PC-3 (cell line): ENCODE data around the gene BABAM1. TPM values are rescaled to one million over a fixed set of nuclear protein-coding genes. Genes with fewer than 3 reads are reported as not detected.

Experiments
- ATAC-seq: fragments of 200-7000 bp; cut with Tn5 transposase; 2 replicates; pipeline ENCODE4 v1.9.1; 2020; ENCODE audit warnings: mild to moderate bottlenecking, moderate library complexity
- BruUV-seq: library from RNA; stranded (reverse); fragments of 400-500 nt; replicated peaks from 2 replicates; lab custom pipeline; 2021; lab: Mats Ljungman, UMichigan
- CTCF ChIA-PET: fragments of 300-600 bp; sonication (Branson Sonifier 250); formaldehyde crosslinking; loops from one replicate; lab custom pipeline; 2022; ENCODE audit warnings: antibody characterized with exemption; lab: Charles Lee
- POLR2A ChIA-PET: fragments of 300-600 bp; sonication (Branson Sonifier 250); formaldehyde crosslinking; loops from one replicate; lab custom pipeline; 2022; ENCODE audit warnings: antibody characterized with exemption; ENCODE audit not compliant: unreplicated experiment; lab: Charles Lee
- DNase-seq: peaks from one replicate; pipeline ENCODE4 v3.0.0-alpha.2; 2015
- H2AFZ ChIP-seq: fragments of 300-600 bp; sonication (generic); 2 replicates; pipeline ENCODE4 v1.6.0; 2016; ENCODE audit warnings: antibody characterized with exemption, low read length
- H3F3A ChIP-seq: fragments of 300-600 bp; sonication (generic); one replicate; pipeline ENCODE4 v1.6.0; 2017; ENCODE audit warnings: antibody characterized with exemption, low read length, control low read depth, mild to moderate bottlenecking; ENCODE audit not compliant: unreplicated experiment
- H3K27ac ChIP-seq: fragments of 300-600 bp; sonication (generic); 2 replicates; pipeline ENCODE4 v1.5.1; 2016; ENCODE audit warnings: mild to moderate bottlenecking, low read length
- H3K27me3 ChIP-seq: fragments of 300-600 bp; sonication (generic); 2 replicates; pipeline ENCODE4 v1.6.1; 2016; ENCODE audit warnings: low read length, mixed read lengths
- H3K36me3 ChIP-seq: fragments of 300-600 bp; sonication (generic); 2 replicates; pipeline ENCODE4 v1.6.1; 2016; ENCODE audit warnings: low read depth, mixed run types, low read length, mixed read lengths
- H3K4me1 ChIP-seq: fragments of 300-600 bp; sonication (generic); 2 replicates; pipeline ENCODE4 v1.5.1; 2016; ENCODE audit warnings: low read length; ENCODE audit not compliant: insufficient read depth
- H3K4me2 ChIP-seq: fragments of 300-600 bp; sonication (generic); 2 replicates; pipeline ENCODE4 v1.6.0; 2016; ENCODE audit warnings: low read length
- H3K4me3 ChIP-seq: fragments of 300-600 bp; sonication (generic); 2 replicates; pipeline ENCODE4 v1.5.1; 2016; ENCODE audit warnings: mild to moderate bottlenecking, low read length, mixed read lengths
- H3K79me2 ChIP-seq: fragments of 300-600 bp; sonication (generic); 2 replicates; pipeline ENCODE4 v1.6.1; 2017; ENCODE audit warnings: low read length, mixed read lengths
- H3K9ac ChIP-seq: fragments of 300-600 bp; sonication (generic); 2 replicates; pipeline ENCODE4 v1.6.0; 2016; ENCODE audit warnings: mild to moderate bottlenecking, low read length
- H3K9me2 ChIP-seq: fragments of 300-600 bp; sonication (generic); replicated peaks from 2 replicates; pipeline ENCODE4 v1.6.1; 2016; ENCODE audit warnings: mixed run types, low read length, mixed read lengths
- H3K9me3 ChIP-seq: fragments of 300-600 bp; sonication (generic); 2 replicates; pipeline ENCODE4 v1.6.1; 2016; ENCODE audit warnings: low read length, mixed read lengths
- H4K20me1 ChIP-seq: fragments of 300-600 bp; sonication (generic); 2 replicates; pipeline ENCODE4 v1.6.1; 2016; ENCODE audit warnings: low read length, mixed read lengths
- CTCF ChIP-seq: fragments of 300-600 bp; sonication (generic); conservative IDR thresholded peaks from 2 replicates; pipeline ENCODE4 v1.5.1; 2017; ENCODE audit warnings: antibody characterized with exemption, low read depth, mild to moderate bottlenecking, low read length
- EZH2 ChIP-seq: fragments of 300-600 bp; sonication (generic); IDR thresholded peaks from one replicate; pipeline ENCODE4 v1.6.1; 2017; ENCODE audit warnings: antibody characterized with exemption, mild to moderate bottlenecking, low read length; ENCODE audit not compliant: unreplicated experiment
- EZH2phosphoT487 ChIP-seq: fragments of 300-600 bp; sonication (generic); IDR thresholded peaks from 2 replicates; pipeline ENCODE4 v1.6.1; 2018; ENCODE audit warnings: mild to moderate bottlenecking, antibody characterized with exemption, low read length, borderline replicate concordance
- intact Hi-C: fragments of 100-400 bp; cut with micrococcal nuclease; formaldehyde crosslinking; loops from 2 replicates; pipeline ENCODE4 v1.9.0; 2023
- total RNA-seq: library from RNA; depleted of rRNA; stranded (reverse); fragments of >200 nt; gene quantifications from 2 replicates; pipeline ENCODE4 v1.2.3, GENCODE V29; 2014

Gene BABAM1
- total RNA-seq, 1 experiment from 2014 or later, result 196 TPM

- H2AFZ ChIP-seq, result no peak overlapping the region
- ChIA-PET CTCF (no interaction called here), POLR2A (interaction anchor here (0.6 kb wide), 1 partner anchor 19 kb away, joined by 3 read pairs; no protein-coding TSS in a partner anchor)
- DNase-seq (no peak), ATAC-seq (no peak)
- H3K79me2 ChIP-seq, result peaks cover 21% of the 10 kb centered on the region
- no TSS peak for BruUV-seq
- intact Hi-C loops, result no loop called here
- no peak overlapping the region for H3K4me3 ChIP-seq
- H4K20me1 ChIP-seq, result peaks cover 3% of the 10 kb centered on the region
- H3K27ac ChIP-seq, result no peak overlapping the region
- H3K36me3 ChIP-seq, result no peaks in the 10 kb centered on the region
- H3K9me2 ChIP-seq, result no peaks in the 10 kb centered on the region
- no peak overlapping the region for H3K9ac ChIP-seq
- no peak overlapping the region for H3K4me2 ChIP-seq
- H3K27me3 ChIP-seq, result no peaks in the 10 kb centered on the region
- TF ChIP-seq EZH2, result no peak
- no peak for TF ChIP-seq CTCF
- no peak for TF ChIP-seq EZH2phosphoT487
- H3K9me3 ChIP-seq, result no peaks in the 10 kb centered on the region
- no peaks in the 10 kb centered on the region for H3F3A ChIP-seq
- peaks cover 27% of the 10 kb centered on the region for H3K4me1 ChIP-seq
Observed at GRCh38 chr19:17248011-17248776, 19.0 kb upstream of the BABAM1 start.

- no peak overlapping the region for H2AFZ ChIP-seq
- intact Hi-C loops, result no loop called here
- CTCF ChIA-PET, result interaction anchor here (1.0 kb wide), 1 partner anchor 10 kb away, joined by 4 read pairs; no protein-coding TSS in a partner anchor
- H3K27me3 ChIP-seq, result no peaks in the 10 kb centered on the region
- H3K79me2 ChIP-seq, result peaks cover 2% of the 10 kb centered on the region
- ATAC-seq (no peak), DNase-seq (no peak)
- H3K4me3 ChIP-seq, result no peak overlapping the region
- no peaks in the 10 kb centered on the region for H3K9me3 ChIP-seq
- H3K36me3 ChIP-seq, result no peaks in the 10 kb centered on the region
- H3K4me2 ChIP-seq, result no peak overlapping the region
- POLR2A ChIA-PET, result no interaction called here
- no peaks in the 10 kb centered on the region for H3K9me2 ChIP-seq
- peaks cover 27% of the 10 kb centered on the region for H3K4me1 ChIP-seq
- no TSS peak for BruUV-seq
- no peaks in the 10 kb centered on the region for H3F3A ChIP-seq
- H3K9ac ChIP-seq, result no peak overlapping the region
- 0 out of 2 replicates have a peak overlapping the region, but pooled peaks have one; percentile 23 for H3K27ac ChIP-seq
- TF ChIP-seq EZH2phosphoT487, result no peak
- no peak for TF ChIP-seq CTCF
- TF ChIP-seq EZH2, result no peak
- H4K20me1 ChIP-seq, result no peaks in the 10 kb centered on the region
Observed at GRCh38 chr19:17249887-17250548, 17.2 kb upstream of the BABAM1 start.
